Measurements from ENCODE around the gene COL25A1.

DNA sequence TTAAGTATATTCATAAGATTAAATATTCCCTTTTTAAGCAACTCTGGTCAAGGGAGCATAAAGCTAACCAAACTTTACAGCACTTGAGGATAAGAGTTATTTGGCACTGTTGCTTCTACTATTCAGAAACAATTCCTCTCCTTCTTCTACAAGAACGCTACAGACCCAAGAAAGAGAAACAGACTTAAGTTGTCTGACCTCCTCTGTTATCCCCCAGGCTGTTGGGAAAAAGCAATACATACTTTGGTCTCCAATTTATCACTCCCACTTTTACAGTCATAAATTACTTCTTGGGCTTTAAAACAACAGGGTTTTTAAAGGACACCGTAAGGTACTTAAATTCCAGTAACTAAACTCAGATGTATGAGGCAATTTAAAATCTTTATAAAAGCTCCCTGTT, 147.4 kb downstream of the COL25A1 start:
- no peak for TF ChIP-seq EZH2 (IDR thresholded peaks at IDR 0.05; ENCODE audit: insufficient read depth, low read length)
- TF ChIP-seq, protein P1, sequence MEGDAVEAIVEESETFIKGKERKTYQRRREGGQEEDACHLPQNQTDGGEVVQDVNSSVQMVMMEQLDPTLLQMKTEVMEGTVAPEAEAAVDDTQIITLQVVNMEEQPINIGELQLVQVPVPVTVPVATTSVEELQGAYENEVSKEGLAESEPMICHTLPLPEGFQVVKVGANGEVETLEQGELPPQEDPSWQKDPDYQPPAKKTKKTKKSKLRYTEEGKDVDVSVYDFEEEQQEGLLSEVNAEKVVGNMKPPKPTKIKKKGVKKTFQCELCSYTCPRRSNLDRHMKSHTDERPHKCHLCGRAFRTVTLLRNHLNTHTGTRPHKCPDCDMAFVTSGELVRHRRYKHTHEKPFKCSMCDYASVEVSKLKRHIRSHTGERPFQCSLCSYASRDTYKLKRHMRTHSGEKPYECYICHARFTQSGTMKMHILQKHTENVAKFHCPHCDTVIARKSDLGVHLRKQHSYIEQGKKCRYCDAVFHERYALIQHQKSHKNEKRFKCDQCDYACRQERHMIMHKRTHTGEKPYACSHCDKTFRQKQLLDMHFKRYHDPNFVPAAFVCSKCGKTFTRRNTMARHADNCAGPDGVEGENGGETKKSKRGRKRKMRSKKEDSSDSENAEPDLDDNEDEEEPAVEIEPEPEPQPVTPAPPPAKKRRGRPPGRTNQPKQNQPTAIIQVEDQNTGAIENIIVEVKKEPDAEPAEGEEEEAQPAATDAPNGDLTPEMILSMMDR (IDR thresholded peaks at IDR 0.05; ENCODE audit: insufficient read depth, low read depth, low read length) = no peak

Measured in astrocyte (in vitro differentiated cells and primary cell).